Common myeloid progenitor, CD34-positive (primary cell): ENCODE data around the gene PRKCA. TPM values are rescaled to one million over a fixed set of nuclear protein-coding genes. Genes with fewer than 3 reads are reported as not detected.
A peak's percentile ranks its signal among the peaks of the same experiment; 100 is the strongest.
"Not testable (repeated sequence)": the region's sequence is repeated elsewhere in the genome, so short reads cannot be mapped to it uniquely, and the experiment has no call there.

Source experiments
- CTCF ChIA-PET: fragments of 350-600 bp; sonication (Branson Sonifier 250); formaldehyde crosslinking; loops from one replicate; lab custom pipeline; 2021; ENCODE audit warnings: antibody characterized with exemption; lab: Charles Lee
- POLR2A ChIA-PET: fragments of 350-600 bp; sonication (Branson Sonifier 250); formaldehyde crosslinking; loops from one replicate; lab custom pipeline; 2021; ENCODE audit warnings: antibody characterized with exemption; lab: Charles Lee
- DNase-seq, 3 donors: peaks; one replicate each; pipeline versions ENCODE4 v3.0.0 to v3.0.0-alpha.2; 2013
- H3K27ac ChIP-seq, 2 experiments: 1 replicate in 1 of 2; 2 replicates in 1 of 2; pipeline ENCODE4 v1.7.0; 2013; ENCODE audit warnings: inconsistent platforms in 2 of 2, low read length in 2 of 2, mild to moderate bottlenecking in 2 of 2, low read depth in 1 of 2, moderate library complexity in 1 of 2; ENCODE audit not compliant: severe bottlenecking in 2 of 2, insufficient read depth in 1 of 2, poor library complexity in 1 of 2
- H3K27me3 ChIP-seq, 5 experiments: replicated peaks in 2 of 5; 1 replicate in 3 of 5; 2 replicates in 2 of 5; pipeline versions ENCODE4 v1.6.1 to v1.7.0; 2013; ENCODE audit warnings: low read length in 4 of 5, mild to moderate bottlenecking in 2 of 5, moderate library complexity in 2 of 5, inconsistent platforms in 1 of 5; ENCODE audit not compliant: insufficient read depth in 5 of 5, control insufficient read depth in 4 of 5
- H3K36me3 ChIP-seq, 4 experiments: 1 replicate in 2 of 4; 2 replicates in 2 of 4; pipeline versions ENCODE4 v1.6.1 to v1.7.0; 2013; ENCODE audit warnings: low read length in 3 of 4, control low read depth in 1 of 4, mild to moderate bottlenecking in 1 of 4; ENCODE audit not compliant: control insufficient read depth in 4 of 4, insufficient read depth in 4 of 4
- H3K4me1 ChIP-seq, 4 experiments: 1 replicate in 3 of 4; 2 replicates in 1 of 4; pipeline versions ENCODE4 v1.6.1 to v1.7.1; 2013; ENCODE audit warnings: low read length in 3 of 4, mild to moderate bottlenecking in 3 of 4, control low read depth in 1 of 4, inconsistent platforms in 1 of 4, moderate library complexity in 1 of 4; ENCODE audit not compliant: control insufficient read depth in 4 of 4, insufficient read depth in 4 of 4; ENCODE audit errors: control extremely low read depth in 1 of 4
- H3K4me3 ChIP-seq, 7 experiments: 1 replicate in 4 of 7; 2 replicates in 3 of 7; pipeline versions ENCODE4 v1.5.1 to v1.7.0; 2013; ENCODE audit warnings: mild to moderate bottlenecking in 7 of 7, low read length in 6 of 7, moderate library complexity in 6 of 7, inconsistent platforms in 2 of 7, low read depth in 2 of 7, control low read depth in 1 of 7; ENCODE audit not compliant: insufficient read depth in 4 of 7, control insufficient read depth in 1 of 7; ENCODE audit errors: extremely low read depth in 1 of 7
- H3K9me3 ChIP-seq, 5 experiments: 1 replicate in 4 of 5; 2 replicates in 1 of 5; pipeline versions ENCODE4 v1.6.1 to v1.7.1; 2013; ENCODE audit warnings: low read length in 4 of 5, mild to moderate bottlenecking in 2 of 5, inconsistent platforms in 1 of 5, low read depth in 1 of 5, moderate library complexity in 1 of 5; ENCODE audit not compliant: control insufficient read depth in 4 of 5, insufficient read depth in 2 of 5; ENCODE audit errors: control extremely low read depth in 1 of 5
- WGBS: methylation state at CpG from one replicate; pipeline ENCODE4 v1.1.5; 2013; ENCODE audit not compliant: insufficient coverage; 5-methylcytosine and 5-hydroxymethylcytosine counted together
- polyA plus RNA-seq: library from polyadenylated mRNA; unstranded; fragments of 120-200 nt; gene quantifications from one replicate; pipeline ENCODE4 v1.2.1, GENCODE V29; 2013

The PRKCA gene
- polyA plus RNA-seq: 0.92 TPM

- CTCF ChIA-PET: no interaction called here
- peaks cover 2 to 46% (median 22%) of the 10 kb centered on the region in 5 experiments for H3K27me3 ChIP-seq
- POLR2A ChIA-PET: no interaction called here
- H3K9me3 ChIP-seq: no peaks in the 10 kb centered on the region
- peak within 1 kb of the TSS; percentile 48 to 75 (median 67) for H3K4me3 ChIP-seq
- H3K27ac ChIP-seq: no peak within 1 kb of the TSS
- no peaks in the 10 kb centered on the region for H3K36me3 ChIP-seq
- H3K4me1 ChIP-seq: peaks cover 0 to 15% (median 13%) of the 10 kb centered on the region in 4 experiments
- WGBS: 0% methylated on average over 37 of the region's 117 CpGs
- DNase-seq: peak; percentile 29 to 62 (median 56)
These were observed at the start of gene PRKCA for GRCh38 chr17:66301864-66302741. TSS of gene PRKCA (plus strand) at chr17:66302613.

- H3K36me3 ChIP-seq, CTCF ChIA-PET, H3K4me1 ChIP-seq, H3K4me3 ChIP-seq, DNase-seq, POLR2A ChIA-PET, H3K9me3 ChIP-seq, H3K27ac ChIP-seq: not testable (repeated sequence)
- WGBS: 89% methylated on average over 7 of the region's 8 CpGs
- peaks cover 0 to 11% (median 7%) of the 10 kb centered on the region in 5 experiments for H3K27me3 ChIP-seq
These were observed 49.0 kb upstream of the PRKCA start for GRCh38 chr17:66253458-66253857.

GRCh38 chr17:66255112-66255511 is 47.3 kb upstream of the PRKCA start:
- 0% methylated on average over 1 of the region's 4 CpGs for WGBS
- ChIA-PET CTCF (interaction anchor here (0.7 to 2.1 kb wide), 6 partner anchors 11 to 992 kb away, joined by 3 to 21 read pairs (median 3); no protein-coding TSS in a partner anchor), POLR2A (interaction anchor here (0.6 kb wide), 1 partner anchor 683 kb away, joined by 3 read pairs; no protein-coding TSS in a partner anchor)
- peak; percentile 68 to 87 (median 86) for DNase-seq
- H3K4me3 ChIP-seq: no peak overlapping the region
- H3K9me3 ChIP-seq: no peaks in the 10 kb centered on the region
- no peaks in the 10 kb centered on the region for H3K4me1 ChIP-seq
- H3K36me3 ChIP-seq: no peaks in the 10 kb centered on the region
- no peak overlapping the region for H3K27ac ChIP-seq
- H3K27me3 ChIP-seq: peaks cover 0 to 6% (median 3%) of the 10 kb centered on the region in 5 experiments

GRCh38 chr17:66255527-66255971 is 46.9 kb upstream of the PRKCA start:
- no peak overlapping the region for H3K27ac ChIP-seq
- H3K9me3 ChIP-seq: no peaks in the 10 kb centered on the region
- H3K4me1 ChIP-seq: no peaks in the 10 kb centered on the region
- CTCF ChIA-PET: interaction anchor here (0.8 to 2.1 kb wide), 6 partner anchors 12 to 992 kb away, joined by 3 to 21 read pairs (median 3); no protein-coding TSS in a partner anchor
- POLR2A ChIA-PET: interaction anchor here (0.6 kb wide), 1 partner anchor 684 kb away, joined by 3 read pairs; no protein-coding TSS in a partner anchor
- peaks cover 0 to 6% (median 2%) of the 10 kb centered on the region in 5 experiments for H3K27me3 ChIP-seq
- H3K4me3 ChIP-seq: no peak overlapping the region
- 20% methylated on average over 1 of the region's 3 CpGs for WGBS
- H3K36me3 ChIP-seq: no peaks in the 10 kb centered on the region
- DNase-seq: no peak

GRCh38 chr17:66260275-66260674 is 42.1 kb upstream of the PRKCA start:
- 98% methylated on average over 6 of the region's 6 CpGs for WGBS
- ChIA-PET CTCF (no interaction called here), POLR2A (no interaction called here)
- H3K4me3 ChIP-seq: no peak overlapping the region
- H3K4me1 ChIP-seq: no peaks in the 10 kb centered on the region
- H3K27me3 ChIP-seq: peaks cover 0 to 4% (median 3%) of the 10 kb centered on the region in 5 experiments
- DNase-seq: no peak
- H3K36me3 ChIP-seq: no peaks in the 10 kb centered on the region
- peaks cover 0 to 2% (median 0%) of the 10 kb centered on the region in 5 experiments for H3K9me3 ChIP-seq
- no peak overlapping the region for H3K27ac ChIP-seq

- Histone ChIP-seq H3K36me3 (no peaks in the 10 kb centered on the region), H3K4me1 (no peaks in the 10 kb centered on the region), H3K9me3 (peaks cover 0 to 2% (median 0%) of the 10 kb centered on the region in 5 experiments), H3K4me3 (no peak overlapping the region), H3K27ac (no peak overlapping the region), H3K27me3 (peaks cover 0 to 4% (median 3%) of the 10 kb centered on the region in 5 experiments)
- no peak for DNase-seq
- ChIA-PET CTCF (no interaction called here), POLR2A (no interaction called here)
- 100% methylated on average over 1 of the region's 1 CpG for WGBS
These were observed 41.7 kb upstream of the PRKCA start for GRCh38 chr17:66260688-66261087.

GRCh38 chr17:66262767-66263166 is 39.6 kb upstream of the PRKCA start:
- H3K27me3 ChIP-seq: peaks cover 0 to 4% (median 2%) of the 10 kb centered on the region in 5 experiments
- DNase-seq: no peak
- H3K9me3 ChIP-seq: peaks cover 0 to 2% (median 0%) of the 10 kb centered on the region in 5 experiments
- no peak overlapping the region for H3K27ac ChIP-seq
- H3K4me1 ChIP-seq: no peaks in the 10 kb centered on the region
- 82% methylated on average over 1 of the region's 2 CpGs for WGBS
- no peaks in the 10 kb centered on the region for H3K36me3 ChIP-seq
- no peak overlapping the region for H3K4me3 ChIP-seq
- ChIA-PET CTCF (no interaction called here), POLR2A (no interaction called here)
